ENCODE results near the gene KCNJ14.

DNA sequence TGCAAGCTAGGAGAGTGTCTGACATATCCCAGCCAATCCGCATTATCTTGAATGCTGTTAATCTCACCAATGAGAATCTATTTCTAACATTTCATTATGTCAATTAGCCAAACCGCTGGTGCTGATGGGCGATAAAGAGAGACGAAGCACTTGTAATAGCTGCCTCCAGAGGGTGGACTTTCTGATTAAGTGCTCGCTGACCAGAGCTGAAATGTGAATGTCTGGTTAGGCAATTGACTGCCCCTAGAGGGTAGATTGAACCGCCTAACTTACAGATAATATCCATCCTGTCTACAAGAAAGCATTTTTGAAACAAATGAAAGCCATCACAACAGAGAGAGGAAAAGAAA is 10.1 kb upstream of the KCNJ14 start:
- TF ChIP-seq TCF4 (CRISPR knock-in tag; IDR thresholded peaks at IDR 0.05; ENCODE audit: borderline replicate concordance) (peak; percentile 79), CSDC2 (CRISPR knock-in tag; IDR thresholded peaks at IDR 0.05) (no peak), ZFP3 (CRISPR knock-in tag; IDR thresholded peaks at IDR 0.05) (no peak), ZNF70 (CRISPR knock-in tag; IDR thresholded peaks at IDR 0.05) (no peak), ZFP30 (CRISPR knock-in tag; IDR thresholded peaks at IDR 0.05) (no peak), ZNF565 (CRISPR knock-in tag; conservative IDR thresholded peaks at IDR 0.05; ENCODE audit: low read depth) (no peak), OSR1 (CRISPR knock-in tag; IDR thresholded peaks at IDR 0.05) (no peak), ISL1 (CRISPR knock-in tag; IDR thresholded peaks at IDR 0.05) (peak; percentile 73), RARB (CRISPR knock-in tag; IDR thresholded peaks at IDR 0.05) (no peak), ZNF8 (CRISPR knock-in tag; IDR thresholded peaks at IDR 0.05) (no peak), ESRRG (CRISPR knock-in tag; IDR thresholded peaks at IDR 0.05) (no peak), PATZ1 (CRISPR knock-in tag; IDR thresholded peaks at IDR 0.05; ENCODE audit: borderline replicate concordance) (no peak), TOX (CRISPR knock-in tag; IDR thresholded peaks at IDR 0.05; ENCODE audit: borderline replicate concordance) (no peak)
- TF ChIP-seq, protein P1, sequence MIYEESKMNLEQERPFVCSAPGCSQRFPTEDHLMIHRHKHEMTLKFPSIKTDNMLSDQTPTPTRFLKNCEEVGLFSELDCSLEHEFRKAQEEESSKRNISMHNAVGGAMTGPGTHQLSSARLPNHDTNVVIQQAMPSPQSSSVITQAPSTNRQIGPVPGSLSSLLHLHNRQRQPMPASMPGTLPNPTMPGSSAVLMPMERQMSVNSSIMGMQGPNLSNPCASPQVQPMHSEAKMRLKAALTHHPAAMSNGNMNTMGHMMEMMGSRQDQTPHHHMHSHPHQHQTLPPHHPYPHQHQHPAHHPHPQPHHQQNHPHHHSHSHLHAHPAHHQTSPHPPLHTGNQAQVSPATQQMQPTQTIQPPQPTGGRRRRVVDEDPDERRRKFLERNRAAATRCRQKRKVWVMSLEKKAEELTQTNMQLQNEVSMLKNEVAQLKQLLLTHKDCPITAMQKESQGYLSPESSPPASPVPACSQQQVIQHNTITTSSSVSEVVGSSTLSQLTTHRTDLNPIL (CRISPR knock-in tag; IDR thresholded peaks at IDR 0.05; ENCODE audit: low read depth): no peak
